DMS53 treated with DMSO at 0.1 percent for 48 hours (cell line): ENCODE data around the gene SSH2.
"Not testable (repeated sequence)": the region's sequence is repeated elsewhere in the genome, so short reads cannot be mapped to it uniquely, and the experiment has no call there.

Experiments
- DNase-seq: peaks from one replicate; lab custom pipeline; 2025; ENCODE audit not compliant: unreplicated experiment; lab: John Stamatoyannopoulos, UW

SSH2 gene

DNA sequence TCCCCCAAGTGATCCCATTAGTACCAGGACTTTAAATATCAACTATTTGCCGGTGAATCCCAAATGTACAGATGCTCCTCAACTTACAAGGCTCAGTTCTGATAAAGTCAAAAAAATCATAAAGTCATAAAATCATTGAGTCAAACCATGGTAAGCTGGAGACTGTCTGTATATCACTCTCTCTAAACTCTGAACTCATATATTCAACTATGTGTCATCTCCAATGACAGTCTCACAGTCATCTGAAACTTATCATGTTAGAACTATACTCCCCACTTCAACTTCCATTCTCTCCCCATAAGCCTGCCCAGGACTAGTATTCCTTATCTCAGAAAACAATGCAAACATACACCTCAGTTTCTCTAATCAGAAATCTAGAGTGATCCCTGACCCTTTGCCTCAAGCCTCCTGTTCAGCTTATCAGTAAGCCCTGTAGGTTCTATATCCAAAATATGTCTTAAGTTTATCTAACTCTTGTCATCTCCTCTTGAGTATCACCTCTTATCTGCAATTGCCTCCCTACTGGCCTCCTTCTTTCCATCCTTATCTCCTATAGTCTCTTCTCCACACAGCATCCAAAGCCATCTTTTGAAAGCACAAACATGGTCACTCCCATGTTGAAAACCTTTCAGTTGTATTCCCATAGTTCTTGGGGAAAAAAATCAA lies 55.0 kb downstream of the SSH2 start:
- DNase-seq, result no peak

DNA sequence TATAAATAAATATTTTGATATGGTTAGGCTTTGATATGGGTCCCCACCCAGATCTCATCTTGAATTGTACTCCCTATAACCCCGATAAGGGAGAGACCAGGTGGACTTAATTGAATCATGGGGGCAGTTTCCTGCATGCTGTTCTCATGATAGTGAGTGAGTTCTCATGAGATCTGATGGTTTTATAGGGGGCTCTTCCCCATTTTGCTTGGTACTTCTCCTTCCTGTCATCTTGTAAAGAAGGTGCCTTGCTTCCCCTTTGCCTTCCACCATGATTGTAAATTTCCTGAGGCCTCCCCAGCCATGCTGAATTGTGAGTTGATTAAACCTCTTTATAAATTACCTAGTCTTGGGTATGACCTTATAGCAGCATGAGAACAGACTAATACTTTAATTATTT lies 55.7 kb downstream of the SSH2 start:
- not testable (repeated sequence) for DNase-seq

DNA sequence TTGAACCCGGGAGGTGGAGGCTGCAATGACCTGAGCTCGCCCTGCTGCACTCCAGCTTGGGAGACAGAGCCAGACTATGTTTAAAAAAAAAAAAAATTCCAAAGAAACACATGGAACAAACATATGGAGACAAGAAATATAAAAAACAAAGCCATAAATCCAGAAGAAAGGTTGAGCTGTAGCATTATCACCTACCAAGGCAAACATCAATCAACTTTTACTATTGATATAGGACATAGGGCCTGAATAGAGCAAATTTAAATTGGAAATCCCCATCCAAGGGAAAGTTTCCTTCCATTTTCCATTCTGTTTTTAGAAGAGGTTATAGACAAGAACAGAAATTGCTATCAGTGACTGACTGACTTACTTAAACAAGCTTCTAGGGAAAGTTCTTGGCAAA lies 56.6 kb downstream of the SSH2 start:
- no peak for DNase-seq

DNA sequence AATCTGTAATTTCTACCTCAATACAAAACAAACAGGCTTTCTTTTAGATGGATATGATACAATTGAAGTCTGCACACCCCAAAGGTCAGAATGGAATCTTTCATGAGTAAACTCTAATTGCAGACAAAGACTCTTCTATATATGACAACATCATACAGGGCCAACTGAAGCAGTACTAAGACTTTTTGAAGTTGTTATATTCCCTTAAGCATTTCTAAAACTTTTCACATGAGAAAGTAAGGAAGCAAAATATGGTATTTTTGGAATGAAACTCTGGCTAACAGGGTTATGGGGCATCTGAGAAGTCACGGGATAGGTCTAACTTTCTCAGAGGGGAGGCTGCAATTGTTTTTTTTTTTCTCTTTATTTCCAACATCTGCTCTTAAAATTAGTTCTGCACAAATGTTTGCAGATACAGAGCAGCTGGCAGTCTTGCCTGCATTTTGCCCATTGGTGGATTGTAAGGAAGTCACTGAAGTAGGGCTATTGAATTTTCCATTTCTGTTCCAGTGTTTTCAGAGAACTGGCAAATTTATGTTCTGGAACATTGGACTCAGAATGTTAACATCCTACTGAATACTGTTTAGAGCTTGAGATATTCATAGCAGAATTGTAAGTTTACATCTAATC lies 59.1 kb downstream of the SSH2 start:
- no peak for DNase-seq

DNA sequence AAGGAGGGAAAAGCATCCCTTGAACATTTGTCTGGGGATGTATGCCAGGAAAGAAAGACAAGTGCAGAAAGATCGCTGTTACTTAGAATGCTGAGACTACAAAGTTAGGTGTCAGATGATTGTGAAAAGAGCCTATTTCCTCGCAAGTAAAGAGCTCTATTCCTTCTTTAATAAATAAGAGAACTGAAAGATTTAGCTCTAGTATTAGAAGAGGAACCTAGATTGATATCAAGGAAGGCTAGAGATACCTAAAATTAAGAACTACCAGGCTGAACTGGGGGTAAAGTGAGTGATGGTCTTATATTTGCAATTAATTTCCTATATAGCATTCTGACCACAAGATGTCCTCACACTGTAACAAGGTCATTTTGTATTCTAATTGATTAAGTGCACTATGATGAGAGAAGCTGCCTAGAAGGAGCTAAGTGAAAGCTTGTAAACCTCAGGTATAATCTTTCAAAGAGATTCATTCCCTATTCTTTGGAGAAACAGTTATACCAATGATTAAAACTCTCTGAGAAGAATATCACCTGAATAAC lies 62.3 kb downstream of the SSH2 start:
- DNase-seq, result no peak

DNA sequence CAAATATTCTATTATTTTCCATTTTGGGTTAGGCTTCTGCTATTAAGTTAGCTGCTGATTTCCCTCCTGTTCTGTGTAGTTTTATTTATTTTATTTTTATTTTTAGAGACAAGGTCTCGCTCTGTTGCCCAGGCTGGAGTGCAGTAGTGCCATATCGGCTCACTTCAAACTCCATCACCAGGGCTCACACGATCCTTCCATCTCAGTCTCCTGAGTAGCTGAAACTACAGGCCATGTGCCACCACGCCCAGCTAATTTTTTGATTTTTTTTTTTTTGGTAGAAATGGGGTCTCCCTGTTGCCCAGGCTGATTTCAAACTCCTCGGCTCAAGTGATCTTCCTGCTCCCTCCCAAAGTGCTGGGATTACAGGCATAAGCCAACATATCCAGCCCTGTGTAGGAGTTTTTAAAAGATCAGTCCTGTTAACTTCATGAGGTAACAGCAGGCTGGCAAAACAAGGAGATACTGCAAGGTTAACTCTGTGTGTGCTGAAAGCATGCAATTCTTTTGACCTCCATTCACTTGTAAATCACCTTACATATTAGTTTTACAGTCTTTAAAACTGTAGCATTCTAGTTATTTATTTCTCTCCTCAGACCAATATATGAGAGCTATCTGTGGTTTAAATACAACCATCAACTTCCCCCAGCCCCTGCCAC lies 63.2 kb downstream of the SSH2 start:
- no peak for DNase-seq

DNA sequence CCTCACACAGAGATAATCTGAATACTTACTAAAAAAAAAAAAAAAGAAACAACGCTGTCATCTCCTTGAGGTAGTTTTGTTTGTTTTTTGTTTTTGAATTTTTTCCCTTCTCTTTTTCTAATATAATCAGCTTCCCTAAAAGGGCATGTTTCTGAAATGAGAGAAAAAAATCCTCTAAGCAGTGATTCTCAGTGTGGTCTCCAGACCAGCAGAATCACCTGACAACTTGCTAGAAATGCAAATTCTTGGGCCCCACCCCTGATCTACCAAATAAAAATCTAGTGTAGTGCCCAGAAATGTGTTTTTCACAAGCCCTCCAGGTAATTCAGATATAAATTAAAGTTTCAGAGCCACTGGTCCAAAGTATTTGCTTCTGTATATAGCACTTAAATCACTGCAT lies 65.4 kb downstream of the SSH2 start:
- DNase-seq, result no peak

DNA sequence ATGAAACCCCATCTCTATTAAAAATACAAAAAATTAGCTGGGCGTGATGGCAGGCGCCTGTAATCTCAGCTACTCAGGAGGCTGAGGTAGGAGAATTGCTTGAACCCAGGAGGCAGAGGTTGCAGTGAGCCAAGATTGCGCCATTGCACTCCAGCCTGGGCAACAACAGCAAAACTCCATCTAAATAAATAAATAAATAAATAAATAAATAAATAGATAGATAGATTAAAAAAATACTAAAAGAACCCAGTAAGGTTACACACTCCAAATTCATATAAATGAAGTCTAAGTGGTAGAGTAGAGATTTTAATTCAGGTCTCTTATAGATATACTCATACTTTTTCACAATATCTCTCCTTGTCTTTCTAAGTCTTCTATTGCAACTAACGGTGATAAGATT lies 65.9 kb downstream of the SSH2 start:
- DNase-seq, result not testable (repeated sequence)

DNA sequence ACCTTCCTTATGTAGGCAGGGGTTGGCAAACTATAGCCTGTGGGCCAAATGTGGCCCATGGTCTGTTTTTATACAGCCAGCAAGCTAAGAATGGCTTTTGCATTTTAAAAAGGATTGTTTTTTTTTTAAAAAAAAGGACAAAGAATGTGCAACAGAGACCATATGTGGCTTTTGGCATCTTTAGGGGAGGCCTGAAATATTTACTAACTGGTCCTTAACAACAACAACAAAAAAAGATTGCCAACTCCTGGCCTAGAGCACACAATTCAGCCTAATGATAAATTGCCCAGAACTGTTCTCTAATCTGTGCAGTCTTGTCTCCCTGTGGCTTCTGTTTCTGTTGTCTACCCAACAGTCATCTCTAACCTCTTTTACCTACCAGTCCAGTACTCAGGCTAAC lies 67.1 kb downstream of the SSH2 start:
- no peak for DNase-seq

DNA sequence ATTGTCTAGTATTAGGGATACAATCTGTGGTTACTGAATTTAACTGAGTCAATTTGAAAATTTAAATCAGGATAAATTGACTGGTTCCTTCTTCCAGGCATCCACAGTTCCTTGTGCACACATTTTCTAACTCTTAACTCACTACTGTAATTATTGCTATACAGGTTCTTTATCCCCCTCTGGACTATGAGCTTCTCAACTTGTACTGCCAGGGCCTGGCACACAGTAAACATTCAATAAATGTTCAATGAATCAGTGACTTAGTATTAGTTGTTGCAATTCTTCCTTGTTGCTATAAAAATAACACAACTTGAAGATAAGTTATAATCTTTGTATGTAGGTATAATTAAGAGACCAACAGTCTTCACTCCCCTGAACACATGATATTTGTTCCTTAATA lies 67.9 kb downstream of the SSH2 start:
- DNase-seq, result no peak

DNA sequence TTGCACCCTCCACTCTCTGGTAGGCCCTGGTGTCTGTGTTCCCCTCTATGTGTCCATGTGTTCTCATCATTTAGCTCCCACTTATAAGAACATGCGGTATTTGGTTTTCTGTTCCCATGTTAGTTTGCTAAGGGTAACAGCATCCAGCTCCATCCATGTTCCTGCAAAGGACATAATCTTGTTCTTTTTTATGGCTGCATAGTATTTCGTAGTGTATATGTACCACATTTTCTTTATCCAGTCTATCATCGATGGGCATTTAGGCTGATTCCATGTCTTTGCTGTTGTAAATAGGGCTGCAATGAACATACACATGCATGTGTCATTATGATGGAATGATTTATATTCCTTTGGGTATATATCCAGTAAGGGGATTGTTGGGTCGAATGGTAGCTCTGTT lies 70.6 kb downstream of the SSH2 start:
- DNase-seq, result not testable (repeated sequence)

DNA sequence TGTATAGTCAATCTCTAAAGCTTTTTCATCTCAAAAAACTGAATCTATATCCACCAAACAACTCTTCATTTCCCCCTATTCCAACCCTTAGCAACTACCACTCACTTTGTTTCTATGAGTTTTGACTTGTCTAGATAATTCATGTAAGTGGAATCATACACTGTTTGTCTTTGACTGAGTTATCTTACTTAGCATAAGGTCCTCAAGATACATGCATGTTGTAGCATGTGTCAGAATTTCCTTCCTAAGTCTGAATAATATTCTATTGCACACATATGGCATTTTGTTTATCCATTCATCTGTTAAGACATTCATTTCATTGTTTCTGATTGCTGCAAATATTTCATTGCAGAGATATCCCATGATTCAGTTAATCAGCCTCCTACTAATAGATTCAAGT lies 72.2 kb downstream of the SSH2 start:
- no peak for DNase-seq

DNA sequence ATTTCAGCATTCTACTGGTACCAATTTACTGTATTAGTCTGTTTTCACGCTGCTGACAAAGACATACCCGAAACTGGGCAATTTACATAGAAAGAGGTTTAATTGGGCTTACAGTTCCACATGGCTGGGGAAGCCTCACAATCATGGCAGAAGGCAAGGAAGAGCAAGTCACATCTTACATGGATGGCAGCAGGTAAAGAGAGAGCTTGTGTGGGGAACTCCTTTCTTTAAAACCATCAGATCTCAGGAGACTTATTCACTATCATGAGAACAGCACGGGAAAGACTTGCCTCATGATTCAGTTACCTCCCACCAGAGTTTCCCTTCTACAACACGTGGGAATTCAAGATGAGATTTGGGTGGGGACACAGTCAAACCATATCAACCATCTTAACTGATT lies 72.9 kb downstream of the SSH2 start:
- not testable (repeated sequence) for DNase-seq

DNA sequence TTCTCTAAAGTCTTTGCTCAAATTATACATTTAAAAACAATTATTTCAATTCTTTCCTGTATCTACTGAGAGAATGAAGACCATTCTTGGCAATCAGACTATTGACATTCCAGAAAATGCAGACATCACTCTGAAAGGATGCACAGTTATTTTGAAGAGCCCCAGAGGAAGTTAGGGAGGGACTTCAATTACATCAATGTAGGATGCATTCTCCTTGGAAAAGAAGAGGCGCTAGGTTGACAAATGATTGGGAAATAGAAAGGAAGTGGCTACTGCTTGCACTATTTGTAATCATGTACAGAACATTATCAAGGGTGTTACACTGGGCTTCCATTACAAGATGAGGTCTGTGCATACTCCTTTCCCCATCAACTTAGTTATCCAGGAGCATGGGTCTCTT lies 74.3 kb downstream of the SSH2 start:
- no peak for DNase-seq

DNA sequence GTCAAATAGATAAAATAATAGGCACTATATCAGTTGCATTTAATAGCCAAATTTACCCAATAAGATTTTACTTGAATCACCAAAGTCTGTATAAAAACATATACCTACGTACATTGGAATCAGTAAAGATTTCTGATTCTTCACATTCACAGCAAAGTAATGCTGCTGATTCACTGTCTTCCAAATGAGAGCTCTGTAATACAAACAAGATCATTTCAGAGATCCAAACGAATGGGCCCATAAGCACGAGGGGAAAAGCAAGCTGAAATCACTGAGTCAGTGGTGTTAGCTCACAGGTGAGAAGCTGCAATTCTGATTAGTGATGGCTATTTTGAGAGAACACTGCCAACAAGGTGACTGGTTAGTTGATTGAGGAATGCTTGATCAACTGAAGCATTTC lies 81.3 kb downstream of the SSH2 start:
- DNase-seq, result no peak

DNA sequence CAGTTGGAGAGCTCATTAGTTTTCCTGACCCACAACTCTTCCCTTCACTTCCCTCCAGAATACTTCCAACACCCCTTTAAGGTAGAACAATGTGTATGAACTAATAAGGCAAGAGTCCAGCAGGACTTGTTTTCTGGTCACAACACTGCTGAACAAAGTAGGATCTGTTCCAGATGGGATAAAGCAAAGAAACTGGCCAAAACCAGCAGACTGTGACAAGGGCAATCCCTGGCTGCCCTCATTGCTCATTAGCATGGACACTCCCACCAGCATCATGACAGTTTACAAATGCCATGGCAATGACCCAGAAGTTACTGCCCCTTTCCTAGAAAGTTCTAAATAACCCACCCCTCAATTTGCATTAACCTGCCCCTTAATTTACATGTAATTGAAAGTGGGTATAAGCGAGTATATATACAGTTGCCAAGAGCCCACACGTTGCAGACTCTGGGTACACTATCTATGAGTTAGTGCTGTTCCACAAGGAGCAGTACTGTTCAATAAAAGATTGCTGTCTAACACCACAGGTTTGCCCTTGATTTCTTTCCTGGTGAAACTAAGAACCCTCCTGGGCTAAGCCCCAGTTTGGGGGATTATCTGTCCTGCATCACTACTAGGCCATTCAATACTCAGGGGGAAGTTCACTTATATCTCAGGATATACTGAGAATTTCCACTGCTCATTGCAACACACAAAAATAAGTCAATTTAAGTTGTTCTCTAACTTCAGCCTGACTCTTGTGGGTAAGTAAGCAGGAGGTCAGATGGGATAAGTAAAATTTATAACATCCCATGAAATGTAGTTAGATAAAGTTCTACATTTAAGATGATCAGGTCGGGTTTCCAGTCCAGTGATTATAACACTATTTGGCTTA lies 82.3 kb downstream of the SSH2 start:
- no peak for DNase-seq

DNA sequence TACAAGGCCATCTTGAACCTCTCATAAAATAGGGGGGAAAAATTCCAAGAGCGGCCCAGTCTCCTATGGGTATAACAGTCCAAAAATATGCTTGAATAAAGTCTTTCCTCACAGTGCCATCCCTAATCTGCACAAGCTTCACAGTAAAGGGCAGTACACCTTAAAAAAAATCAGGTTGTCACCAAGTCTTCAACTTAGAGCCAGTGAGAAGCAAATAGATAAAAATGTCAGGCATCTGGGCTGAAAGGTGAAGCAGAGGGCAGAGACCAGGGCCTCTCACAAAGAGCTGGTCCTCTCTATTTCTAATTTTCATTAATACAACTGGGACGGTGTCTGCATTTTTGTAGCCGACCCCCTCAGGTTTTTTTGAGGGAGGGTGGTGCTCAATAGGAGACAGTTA lies 82.9 kb downstream of the SSH2 start:
- DNase-seq, result no peak

DNA sequence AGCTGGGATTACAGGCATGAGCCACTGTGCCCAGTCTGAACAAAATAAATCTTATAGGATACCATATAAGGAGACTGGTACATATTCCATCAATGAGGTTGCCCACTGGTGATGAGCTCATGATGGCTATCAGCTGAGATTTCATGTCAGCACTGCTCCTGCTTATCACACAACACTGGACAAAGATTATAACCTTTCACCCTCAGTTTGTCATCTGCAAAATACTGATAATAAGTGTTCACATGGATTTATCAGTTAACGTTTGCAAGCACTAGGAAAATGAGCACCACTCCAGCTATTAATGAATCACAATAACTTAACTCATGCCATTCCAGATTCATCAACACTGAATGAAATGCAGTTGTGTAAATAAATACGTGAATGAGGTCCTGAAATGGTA lies 83.7 kb downstream of the SSH2 start:
- DNase-seq, result no peak

DNA sequence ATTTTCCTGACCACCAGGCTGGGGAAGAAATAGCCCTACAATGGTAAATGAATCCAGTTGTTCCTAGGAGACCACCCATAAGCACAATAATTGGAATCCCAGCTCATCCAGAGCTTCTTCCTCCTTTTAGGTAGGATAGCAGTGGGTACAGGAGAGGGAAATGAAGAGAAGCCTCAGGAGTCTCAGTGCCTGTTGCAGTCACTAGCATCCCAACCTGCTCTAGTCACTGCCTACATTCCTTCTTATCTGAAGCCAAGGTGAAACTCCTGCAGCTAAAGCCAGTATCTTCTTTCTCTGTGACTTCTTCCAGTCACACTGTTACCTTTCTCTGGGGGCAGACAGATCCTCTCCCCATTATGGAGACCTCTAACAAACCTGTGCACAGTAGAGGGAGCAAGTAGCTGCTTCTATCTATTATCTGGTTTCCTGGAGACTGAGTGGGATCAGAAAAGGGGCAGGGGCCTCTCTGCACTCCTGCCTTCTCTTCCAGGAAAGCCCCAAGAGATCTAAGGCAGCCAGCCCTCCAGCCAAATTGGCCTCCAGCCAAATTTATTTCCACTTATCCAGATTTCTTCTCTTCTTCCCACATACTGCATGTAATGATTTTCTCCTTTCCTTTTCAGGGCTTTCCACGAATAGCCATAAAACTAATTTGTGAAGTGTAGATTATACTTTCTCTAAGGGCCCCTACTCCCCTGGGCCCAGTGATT lies 85.5 kb downstream of the SSH2 start:
- DNase-seq, result no peak

DNA sequence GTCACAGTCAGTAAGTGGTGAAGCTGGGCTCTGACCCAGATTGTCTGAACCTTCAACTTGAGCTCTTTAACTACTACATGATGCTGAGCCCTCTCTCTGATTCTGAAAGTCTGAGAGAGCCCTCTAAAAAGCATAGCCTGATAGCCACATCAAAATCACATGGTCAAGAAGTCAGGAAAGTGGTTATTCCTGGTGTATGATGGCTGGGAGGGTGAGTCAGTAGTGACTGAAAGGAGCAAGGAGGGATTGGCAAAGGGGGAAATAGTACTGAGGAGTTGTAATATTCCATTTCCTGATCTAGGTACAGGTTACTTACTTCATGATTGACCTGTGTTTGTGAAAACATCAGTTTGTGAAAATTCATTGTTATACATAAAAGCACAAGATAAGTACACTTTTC lies 89.1 kb downstream of the SSH2 start:
- no peak for DNase-seq

DNA sequence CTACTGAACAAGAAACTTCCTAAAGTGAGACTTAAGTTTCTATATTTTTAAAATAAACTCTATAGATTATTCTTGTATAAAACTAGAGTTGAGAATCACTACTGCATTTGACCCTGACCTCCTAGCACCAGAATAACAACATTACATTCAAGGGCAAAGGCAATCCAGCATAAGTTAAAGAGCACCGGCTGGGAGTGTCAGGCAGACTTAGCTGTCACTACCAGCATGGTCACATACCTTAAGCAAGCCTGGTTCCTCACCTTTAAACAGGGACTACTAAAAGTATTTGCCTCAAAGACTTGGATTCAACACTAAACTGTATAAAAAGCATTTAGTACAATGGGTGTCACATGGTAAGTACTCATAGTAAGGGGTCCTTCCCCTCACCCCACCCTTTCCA lies 90.4 kb downstream of the SSH2 start:
- no peak for DNase-seq
